Hindlimb muscle (tissue), 1 donor: Measurements from ENCODE around the gene SCCPDH. TPM values are rescaled to one million over a fixed set of nuclear protein-coding genes. Genes with fewer than 3 reads are reported as not detected.

Source experiments
- DNase-seq: peaks from one replicate; pipeline ENCODE4 v3.0.0-alpha.2; 2013
- polyA plus RNA-seq: library from polyadenylated mRNA; unstranded; fragments of 120-200 nt; gene quantifications from one replicate; pipeline ENCODE4 v1.2.1, GENCODE V29; 2013; ENCODE audit not compliant: insufficient read length

SCCPDH gene
- polyA plus RNA-seq, 1 donor: 36.3 TPM

DNA sequence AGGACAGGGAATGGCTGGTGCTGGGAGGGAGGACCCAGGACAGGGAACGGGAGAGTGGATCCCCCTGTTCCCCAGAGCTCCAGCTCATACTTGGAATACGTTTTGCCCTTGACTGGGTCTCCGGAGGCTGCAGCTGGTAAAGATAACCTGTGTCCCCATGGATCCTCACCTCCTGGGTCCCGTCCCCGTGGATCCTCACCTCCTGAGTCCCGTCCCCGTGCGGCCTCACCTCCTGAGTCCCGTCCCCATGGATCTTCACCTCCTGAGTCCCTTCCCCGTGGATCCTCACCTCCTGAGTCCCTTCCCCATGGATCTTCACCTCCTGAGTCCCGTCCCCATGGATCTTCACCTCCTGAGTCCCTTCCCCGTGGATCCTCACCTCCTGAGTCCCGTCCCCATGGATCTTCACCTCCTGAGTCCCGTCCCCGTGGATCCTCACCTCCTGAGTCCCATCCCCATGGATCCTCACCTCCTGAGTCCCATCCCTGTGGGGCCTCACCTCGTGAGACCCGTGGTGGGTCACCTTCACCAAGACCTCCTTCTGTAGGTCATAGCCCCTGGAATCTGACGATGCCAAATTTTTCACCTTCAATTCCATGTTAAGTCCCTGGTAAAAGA lies 61.4 kb downstream of the SCCPDH start:
- DNase-seq: no peak

- no peak for DNase-seq
Observed at GRCh38 chr1:246786606-246787238, 62.5 kb downstream of the SCCPDH start.

DNA sequence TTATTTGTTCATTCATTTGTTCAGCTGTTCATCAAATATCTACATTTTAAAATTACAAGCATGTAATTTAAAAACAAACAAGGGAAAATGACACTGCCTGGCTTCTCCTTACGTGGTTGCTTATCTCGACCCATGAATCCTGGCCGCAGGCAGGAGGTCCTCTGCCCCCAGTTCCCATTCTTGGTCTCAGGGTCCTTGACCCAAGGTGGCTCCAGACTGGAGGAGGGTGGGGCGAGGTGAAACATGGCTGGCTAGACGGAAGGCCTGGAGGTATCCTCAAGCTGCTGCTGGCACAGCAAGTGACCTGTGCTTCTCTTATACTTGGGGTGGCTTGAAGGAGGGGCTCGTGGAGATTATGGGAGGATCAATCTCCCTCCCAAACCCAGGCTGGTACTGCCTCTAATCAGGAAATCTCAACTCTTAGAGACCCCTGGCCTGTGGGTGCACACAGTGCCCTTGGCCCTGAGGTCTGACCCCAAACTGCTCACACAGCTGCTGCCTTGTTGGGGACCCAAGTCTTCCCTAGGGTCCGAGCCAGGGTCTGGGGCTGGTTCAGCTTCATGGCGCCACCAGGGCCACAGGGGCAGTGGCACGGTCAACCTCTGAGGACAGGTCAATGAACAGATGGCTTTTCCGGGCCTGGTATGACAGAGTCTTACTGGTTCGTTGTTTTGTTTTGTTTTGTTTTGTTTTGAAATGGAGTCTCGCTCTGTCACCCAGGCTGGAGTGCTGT lies 63.7 kb downstream of the SCCPDH start:
- DNase-seq: no peak

- peak; percentile 42 for DNase-seq
Observed at GRCh38 chr1:246788895-246789338, 64.7 kb downstream of the SCCPDH start.

DNA sequence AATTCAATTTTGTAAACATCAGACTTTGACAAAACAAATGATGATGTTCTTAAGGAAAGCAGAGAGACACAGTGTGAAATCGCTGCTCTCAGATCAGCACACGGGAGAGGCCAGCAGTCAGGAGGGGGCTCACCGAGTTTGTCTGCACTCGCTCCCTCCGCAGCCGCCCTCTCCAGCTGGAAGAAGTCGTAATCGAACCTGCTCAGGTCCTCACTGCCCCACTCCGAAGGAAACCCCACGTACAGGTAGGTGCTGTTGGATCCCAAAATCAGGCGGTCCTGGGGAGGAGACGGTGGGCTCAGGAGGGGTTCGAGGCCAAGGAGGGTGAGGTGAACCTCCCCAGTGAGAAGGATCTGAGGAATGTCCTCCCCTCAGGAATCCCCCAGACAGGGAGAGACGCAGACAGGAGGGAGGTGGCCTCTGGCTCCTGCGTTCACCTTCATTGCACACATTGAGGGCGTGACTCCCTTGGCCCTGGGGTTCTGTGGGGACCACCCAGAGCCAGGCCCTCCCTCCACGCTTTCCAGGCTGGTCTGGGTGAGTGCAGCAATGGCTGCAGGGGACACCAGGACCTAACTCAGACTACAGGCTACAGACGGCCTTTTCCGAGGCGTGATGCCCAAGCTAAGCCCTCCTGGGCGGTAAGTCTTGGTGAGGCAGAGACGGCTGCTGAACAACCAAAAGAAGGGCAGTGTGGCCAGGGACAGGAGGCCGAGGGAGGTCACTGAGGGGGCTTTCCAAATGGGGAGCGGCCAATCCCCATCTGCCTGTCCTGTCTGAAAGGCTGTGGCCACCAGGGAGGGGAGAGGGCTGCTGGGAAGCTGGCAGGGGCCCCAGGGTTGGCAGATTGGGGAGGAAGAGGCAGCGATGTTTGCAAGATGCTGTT lies 65.5 kb downstream of the SCCPDH start:
- no peak for DNase-seq

GRCh38 chr1:246790364-246790763 lies 66.2 kb downstream of the SCCPDH start:
- no peak for DNase-seq

- no peak for DNase-seq
Observed at GRCh38 chr1:246790833-246791232, 66.6 kb downstream of the SCCPDH start.

- DNase-seq: no peak
Observed at GRCh38 chr1:246791303-246791918, 67.2 kb downstream of the SCCPDH start.

- DNase-seq: no peak
Observed at GRCh38 chr1:246792603-246793002, 68.4 kb downstream of the SCCPDH start.

DNA sequence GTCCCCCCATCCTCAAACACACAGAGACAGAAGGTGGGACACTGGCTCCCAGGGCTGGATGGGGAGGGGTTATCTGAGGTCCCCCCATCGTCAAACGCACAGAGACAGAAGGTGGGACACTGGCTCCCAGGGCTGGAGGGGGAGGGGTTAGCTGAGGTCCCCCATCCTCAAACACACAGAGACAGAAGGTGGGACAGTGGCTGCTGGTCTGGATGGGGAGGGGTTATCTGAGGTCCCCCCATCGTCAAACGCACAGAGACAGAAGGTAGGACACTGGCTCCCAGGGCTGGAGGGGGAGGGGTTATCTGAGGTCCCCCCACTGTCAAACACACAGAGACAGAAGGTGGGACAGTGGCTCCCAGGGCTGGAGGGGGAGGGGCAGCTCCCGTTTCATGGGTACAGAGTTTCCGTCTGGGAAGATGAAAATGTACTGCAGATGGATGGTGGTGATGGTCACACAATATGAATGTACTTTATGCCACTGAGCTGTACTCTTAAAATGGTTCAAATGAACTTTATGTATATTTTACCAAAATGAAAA lies 69.2 kb downstream of the SCCPDH start:
- DNase-seq: no peak

GRCh38 chr1:246794048-246794827 lies 70.0 kb downstream of the SCCPDH start:
- DNase-seq: no peak

GRCh38 chr1:246794828-246795671 lies 70.8 kb downstream of the SCCPDH start:
- no peak for DNase-seq

DNA sequence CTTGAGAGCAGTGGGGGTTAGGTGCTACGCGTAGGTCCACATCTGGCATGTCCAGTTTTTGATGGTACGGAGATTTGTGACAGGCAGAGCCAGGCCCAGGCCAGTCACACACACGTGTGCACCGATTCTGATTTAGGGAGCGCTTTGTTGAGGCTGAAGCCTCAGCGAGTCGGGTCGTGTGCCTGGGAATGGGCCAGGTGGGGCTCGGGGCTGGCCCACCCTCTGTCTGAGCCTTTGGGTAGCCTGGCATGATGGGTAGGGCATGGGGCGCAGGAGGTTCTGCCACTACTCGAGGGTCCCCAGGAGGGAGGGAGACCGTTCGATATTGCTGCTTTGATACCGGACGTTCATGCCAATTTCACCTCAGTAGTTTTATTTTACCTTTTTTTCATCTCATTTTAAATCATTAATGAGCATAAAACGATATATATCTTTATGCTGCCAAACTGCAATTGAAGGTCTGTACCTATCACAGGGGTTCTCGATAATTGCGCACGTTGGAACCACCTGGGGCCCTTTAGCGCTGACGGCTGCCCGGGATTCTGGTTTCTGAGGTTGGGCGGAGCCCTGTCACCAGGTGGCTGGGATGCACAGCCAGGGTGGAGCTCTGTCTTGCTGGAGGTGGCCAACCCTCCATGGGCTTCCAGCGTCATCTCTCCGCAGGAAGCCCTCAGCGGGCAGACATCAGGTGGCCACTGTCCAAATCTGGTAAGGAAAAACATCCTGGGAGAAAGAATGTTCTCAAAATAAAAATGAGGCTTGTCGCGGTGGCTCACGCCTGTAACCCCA lies 71.9 kb downstream of the SCCPDH start:
- no peak for DNase-seq

DNA sequence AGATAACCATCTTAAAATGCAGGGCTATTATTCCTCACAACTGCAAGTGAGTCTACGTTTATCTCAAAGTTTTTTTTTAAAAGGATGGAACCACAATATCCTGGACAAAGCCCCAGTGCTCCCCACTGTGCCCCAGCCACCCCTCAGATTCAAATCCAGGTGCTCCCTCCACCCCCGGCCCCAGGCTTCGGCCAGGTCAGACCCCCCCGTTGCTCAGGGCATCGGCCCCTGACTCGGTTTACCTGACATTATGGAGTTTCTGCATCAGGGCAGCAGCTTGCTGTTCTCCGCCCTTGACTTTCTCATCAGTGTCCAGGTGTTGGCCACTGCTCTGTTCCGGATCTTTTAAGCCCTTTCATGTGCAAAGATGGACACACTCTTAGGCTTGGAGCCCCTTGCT lies 72.9 kb downstream of the SCCPDH start:
- no peak for DNase-seq

DNA sequence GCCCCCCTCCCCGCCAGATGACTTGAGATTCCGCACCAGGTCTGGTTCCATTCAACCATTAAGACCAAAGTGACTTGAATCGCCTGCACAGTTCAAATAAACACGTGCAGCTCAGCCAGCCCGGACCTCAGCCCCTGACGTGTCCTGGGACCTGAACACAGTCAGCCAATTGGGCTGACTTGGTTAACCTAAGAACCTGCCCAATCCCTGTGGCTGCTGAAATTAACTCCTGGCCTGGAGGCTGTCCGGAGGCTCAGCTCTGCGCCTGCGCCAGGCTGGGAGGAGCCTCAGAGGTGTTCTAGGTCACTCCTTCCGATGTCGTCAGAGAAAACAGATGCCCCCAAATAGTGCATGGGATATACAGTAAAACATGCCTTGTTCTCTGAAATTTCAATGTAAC lies 73.4 kb downstream of the SCCPDH start:
- no peak for DNase-seq

GRCh38 chr1:246798107-246798506 lies 73.9 kb downstream of the SCCPDH start:
- no peak for DNase-seq

GRCh38 chr1:246798606-246799496 lies 74.6 kb downstream of the SCCPDH start:
- DNase-seq: no peak

- DNase-seq: no peak
Observed at GRCh38 chr1:246800356-246800755, 76.1 kb downstream of the SCCPDH start.
